Uterus (tissue), 2 donors: ENCODE results near the gene WDR3.

Experiments used
- POLR2A ChIP-seq, 2 donors: fragments of 450-650 bp; IDR thresholded peaks; one replicate each; pipeline ENCODE4 v1.6.1; 2016; ENCODE audit warnings: antibody characterized with exemption in 2 of 2, mild to moderate bottlenecking in 1 of 2, moderate library complexity in 1 of 2
- TF ChIP-seq, protein P1 (sequence below), 4 experiments: fragments of 200-600 bp in 2 of 4; fragments of 450-650 bp in 2 of 4; sonication (generic) in 2 of 4; IDR thresholded peaks; one replicate each; pipeline ENCODE4 v1.5.1; 2016 to 2019; ENCODE audit warnings: antibody characterized with exemption in 4 of 4, mild to moderate bottlenecking in 2 of 4, moderate library complexity in 1 of 4

- TF ChIP-seq, protein P1, sequence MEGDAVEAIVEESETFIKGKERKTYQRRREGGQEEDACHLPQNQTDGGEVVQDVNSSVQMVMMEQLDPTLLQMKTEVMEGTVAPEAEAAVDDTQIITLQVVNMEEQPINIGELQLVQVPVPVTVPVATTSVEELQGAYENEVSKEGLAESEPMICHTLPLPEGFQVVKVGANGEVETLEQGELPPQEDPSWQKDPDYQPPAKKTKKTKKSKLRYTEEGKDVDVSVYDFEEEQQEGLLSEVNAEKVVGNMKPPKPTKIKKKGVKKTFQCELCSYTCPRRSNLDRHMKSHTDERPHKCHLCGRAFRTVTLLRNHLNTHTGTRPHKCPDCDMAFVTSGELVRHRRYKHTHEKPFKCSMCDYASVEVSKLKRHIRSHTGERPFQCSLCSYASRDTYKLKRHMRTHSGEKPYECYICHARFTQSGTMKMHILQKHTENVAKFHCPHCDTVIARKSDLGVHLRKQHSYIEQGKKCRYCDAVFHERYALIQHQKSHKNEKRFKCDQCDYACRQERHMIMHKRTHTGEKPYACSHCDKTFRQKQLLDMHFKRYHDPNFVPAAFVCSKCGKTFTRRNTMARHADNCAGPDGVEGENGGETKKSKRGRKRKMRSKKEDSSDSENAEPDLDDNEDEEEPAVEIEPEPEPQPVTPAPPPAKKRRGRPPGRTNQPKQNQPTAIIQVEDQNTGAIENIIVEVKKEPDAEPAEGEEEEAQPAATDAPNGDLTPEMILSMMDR (IDR thresholded peaks at IDR 0.05): no peak
- TF ChIP-seq POLR2A (IDR thresholded peaks at IDR 0.05): no peak
These were observed 945 bp downstream of the WDR3 start for GRCh38 chr1:117930484-117930883.
